ENCODE data around the gene FASTKD3. TPM values are rescaled to one million over a fixed set of nuclear protein-coding genes. Genes with fewer than 3 reads are reported as not detected.

FASTKD3 gene
- total and polyA plus RNA-seq, 4 experiments from 2014 or later = 11.1 to 17.6 (median 12.6) TPM

DNA sequence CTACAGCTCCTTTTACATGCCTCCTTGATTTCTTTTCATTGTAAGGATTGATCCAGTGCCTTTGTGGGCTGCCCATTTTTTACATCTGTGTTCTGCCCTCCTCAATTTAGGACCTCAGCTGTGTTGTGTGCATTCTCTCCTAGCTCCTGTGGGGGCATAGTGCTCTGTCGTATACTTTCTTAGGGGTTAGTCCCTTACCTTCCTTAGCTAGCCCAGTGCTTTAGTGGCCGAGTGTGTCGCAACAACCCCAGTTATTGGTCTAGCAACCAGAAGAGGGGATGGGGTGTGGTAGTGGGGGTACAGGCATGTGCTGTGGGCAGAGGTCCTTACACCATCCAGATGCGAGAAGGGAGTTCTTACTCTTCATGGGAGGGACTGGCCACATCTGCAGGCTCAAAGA, 12.3 kb upstream of the FASTKD3 start:
- no peaks in the 10 kb centered on the region for H3K27me3 ChIP-seq (ENCODE audit: insufficient read depth, low read length)
- ChIA-PET POLR2A (ENCODE audit: partially characterized antibody) (interaction anchor here (1.3 kb wide), 1 partner anchor 12 kb away, joined by 5 read pairs; the partner anchor contains the start of genes FASTKD3 and MTRR), CTCF (ENCODE audit: partially characterized antibody) (interaction anchor here (2.0 kb wide), 1 partner anchor 10 kb away, joined by 5 read pairs; no protein-coding TSS in a partner anchor)
- H3K36me3 Mint-ChIP-seq = peaks cover 58 to 82% of the 10 kb centered on the region in 2 donors
- no peaks in the 10 kb centered on the region for H3K9me3 Mint-ChIP-seq
- intact Hi-C loops (cut with micrococcal nuclease) = no loop called here
- peaks cover 29% of the 10 kb centered on the region for H3K4me1 ChIP-seq (ENCODE audit: insufficient read depth, low read length)
- no peaks in the 10 kb centered on the region for H3K27me3 Mint-ChIP-seq
- DNase-seq = no peak
- H3K4me1 Mint-ChIP-seq = peaks cover 33 to 47% (median 42%) of the 10 kb centered on the region in 4 donors
- H3K4me3 Mint-ChIP-seq = peak overlapping the region in 1 of 8 donors; percentile 49
- no peaks in the 10 kb centered on the region for H3K9me3 ChIP-seq (ENCODE audit: control insufficient read depth in 1 of 2, low read length in 2 of 2)
- peaks cover 72% of the 10 kb centered on the region for H3K36me3 ChIP-seq (ENCODE audit: insufficient read depth, low read length)
- no peak overlapping the region for H3K4me3 ChIP-seq (ENCODE audit: low read length in 2 of 2)
- H3K27ac ChIP-seq (ENCODE audit: low read depth, low read length) = no peak overlapping the region
- peak overlapping the region in 6 of 7 donors; percentile 30 to 88 (median 81) for H3K27ac Mint-ChIP-seq

DNA sequence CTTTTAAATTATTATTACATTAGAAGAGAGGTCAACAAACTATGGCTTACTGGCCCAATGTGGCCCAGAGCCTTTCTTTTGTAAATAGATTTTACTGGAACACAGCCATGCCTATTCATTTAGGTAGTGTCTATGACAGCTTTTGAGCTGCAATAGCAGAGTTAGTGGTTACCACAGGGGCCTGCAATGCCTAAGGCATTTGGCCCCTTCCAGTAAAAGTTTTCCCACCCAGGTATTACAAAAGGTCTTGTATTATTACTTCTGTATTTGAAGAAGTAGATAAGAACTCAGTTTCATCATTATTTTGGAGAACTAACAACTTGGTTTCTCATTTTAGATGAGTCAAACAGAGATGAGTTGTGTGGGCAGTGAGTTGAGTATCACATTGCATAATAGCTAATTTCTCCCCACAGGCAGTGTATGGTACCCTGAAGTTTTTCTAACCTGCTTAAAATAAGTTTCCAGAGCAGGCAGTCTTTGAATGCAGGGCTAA, 9.6 kb upstream of the FASTKD3 start:
- ChIA-PET POLR2A (ENCODE audit: partially characterized antibody) (interaction anchor here (0.9 kb wide), 1 partner anchor 9 kb away, joined by 3 read pairs; no protein-coding TSS in a partner anchor), CTCF (ENCODE audit: partially characterized antibody) (interaction anchor here (0.8 to 1.7 kb wide), 2 partner anchors 9 to 20 kb away, joined by 3 to 7 read pairs; no protein-coding TSS in a partner anchor)
- peaks cover 44% of the 10 kb centered on the region for H3K4me1 ChIP-seq (ENCODE audit: insufficient read depth, low read length)
- peaks cover 65 to 81% of the 10 kb centered on the region in 2 donors for H3K36me3 Mint-ChIP-seq
- no peaks in the 10 kb centered on the region for H3K9me3 ChIP-seq (ENCODE audit: control insufficient read depth in 1 of 2, low read length in 2 of 2)
- no peak overlapping the region for H3K4me3 ChIP-seq (ENCODE audit: low read length in 2 of 2)
- H3K27me3 Mint-ChIP-seq = no peaks in the 10 kb centered on the region
- peak overlapping the region in 6 of 7 donors; percentile 18 to 74 (median 39) for H3K27ac Mint-ChIP-seq
- peaks cover 44 to 67% (median 57%) of the 10 kb centered on the region in 4 donors for H3K4me1 Mint-ChIP-seq
- DNase-seq = no peak
- no peaks in the 10 kb centered on the region for H3K9me3 Mint-ChIP-seq
- no peak overlapping the region for H3K4me3 Mint-ChIP-seq
- H3K36me3 ChIP-seq (ENCODE audit: insufficient read depth, low read length) = peaks cover 64% of the 10 kb centered on the region
- no peak overlapping the region for H3K27ac ChIP-seq (ENCODE audit: low read depth, low read length)
- intact Hi-C loops (cut with micrococcal nuclease) = no loop called here
- H3K27me3 ChIP-seq (ENCODE audit: insufficient read depth, low read length) = no peaks in the 10 kb centered on the region

DNA sequence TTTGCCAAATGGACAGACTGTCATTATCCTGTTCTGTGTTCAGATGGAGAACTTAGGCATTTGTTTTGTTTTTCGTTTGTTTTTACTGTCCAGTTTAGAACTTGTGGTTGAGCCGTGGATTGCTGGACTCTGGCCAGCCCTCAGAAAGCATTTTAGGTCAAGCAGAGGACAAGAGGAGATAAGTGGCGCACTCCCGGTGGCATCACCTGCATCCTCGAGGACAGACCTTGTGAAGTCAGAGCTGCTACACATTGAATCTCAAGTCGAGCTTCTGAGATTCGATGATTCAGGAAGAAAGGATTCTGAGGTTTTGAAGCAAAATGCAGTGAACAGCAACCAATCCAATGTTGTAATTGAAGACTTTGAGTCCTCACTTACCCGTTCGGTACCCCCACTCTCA, 9.0 kb upstream of the FASTKD3 start:
- Histone ChIP-seq H3K27ac (ENCODE audit: low read depth, low read length) (no peak overlapping the region), H3K4me1 (ENCODE audit: insufficient read depth, low read length) (peaks cover 50% of the 10 kb centered on the region), H3K36me3 (ENCODE audit: insufficient read depth, low read length) (peaks cover 59% of the 10 kb centered on the region), H3K4me3 (ENCODE audit: low read length in 2 of 2) (no peak overlapping the region), H3K27me3 (ENCODE audit: insufficient read depth, low read length) (no peaks in the 10 kb centered on the region), H3K9me3 (ENCODE audit: control insufficient read depth in 1 of 2, low read length in 2 of 2) (no peaks in the 10 kb centered on the region)
- DNase-seq = no peak
- ChIA-PET POLR2A (ENCODE audit: partially characterized antibody) (interaction anchor here (0.9 kb wide), 1 partner anchor 8 kb away, joined by 3 read pairs; no protein-coding TSS in a partner anchor), CTCF (ENCODE audit: partially characterized antibody) (interaction anchor here (0.8 to 1.9 kb wide), 4 partner anchors 9 to 632 kb away, joined by 3 to 7 read pairs (median 4); no protein-coding TSS in a partner anchor)
- H3K4me1 Mint-ChIP-seq = peaks cover 48 to 73% (median 61%) of the 10 kb centered on the region in 4 donors
- no peaks in the 10 kb centered on the region for H3K9me3 Mint-ChIP-seq
- intact Hi-C loops (cut with micrococcal nuclease) = no loop called here
- no peaks in the 10 kb centered on the region for H3K27me3 Mint-ChIP-seq
- peaks cover 59 to 75% of the 10 kb centered on the region in 2 donors for H3K36me3 Mint-ChIP-seq
- peak overlapping the region in 1 of 8 donors; percentile 15 for H3K4me3 Mint-ChIP-seq
- H3K27ac Mint-ChIP-seq = peak overlapping the region; percentile 25 to 74 (median 57)

DNA sequence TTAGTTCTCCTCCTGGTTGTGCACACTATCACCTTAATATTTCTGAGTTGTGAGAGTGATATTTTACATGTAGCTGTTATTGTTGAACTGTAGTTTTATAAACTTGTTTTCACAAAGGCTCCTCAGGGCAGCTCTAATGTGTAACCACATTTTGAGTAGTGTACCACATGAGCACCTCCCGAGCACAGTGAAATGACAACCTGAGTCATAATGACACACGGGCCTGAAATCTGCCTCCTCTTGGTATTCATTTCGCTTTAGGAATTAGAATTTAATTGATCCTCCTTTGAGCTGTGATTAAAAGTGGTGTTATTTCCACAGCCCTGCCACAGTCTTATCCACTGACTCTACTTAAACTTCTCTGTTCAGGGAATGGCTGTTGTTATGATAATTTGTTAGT, 8.0 kb upstream of the FASTKD3 start:
- Histone ChIP-seq H3K9me3 (ENCODE audit: control insufficient read depth in 1 of 2, low read length in 2 of 2) (no peaks in the 10 kb centered on the region), H3K4me1 (ENCODE audit: insufficient read depth, low read length) (peaks cover 60% of the 10 kb centered on the region), H3K27ac (ENCODE audit: low read depth, low read length) (peak overlapping the region; percentile 5), H3K4me3 (ENCODE audit: low read length in 2 of 2) (no peak overlapping the region), H3K27me3 (ENCODE audit: insufficient read depth, low read length) (no peaks in the 10 kb centered on the region), H3K36me3 (ENCODE audit: insufficient read depth, low read length) (peaks cover 51% of the 10 kb centered on the region)
- Mint-ChIP-seq H3K27ac (peak overlapping the region in 6 of 7 donors; percentile 7 to 59 (median 47)), H3K27me3 (no peaks in the 10 kb centered on the region), H3K4me1 (peaks cover 54 to 79% (median 68%) of the 10 kb centered on the region in 4 donors), H3K36me3 (peaks cover 53 to 67% of the 10 kb centered on the region in 2 donors), H3K9me3 (no peaks in the 10 kb centered on the region), H3K4me3 (peak overlapping the region in 2 of 8 donors; percentile 1 to 66)
- ChIA-PET POLR2A (ENCODE audit: partially characterized antibody) (interaction anchor here (0.9 to 1.0 kb wide), 2 partner anchors 9 kb away, joined by 3 read pairs; no protein-coding TSS in a partner anchor), CTCF (ENCODE audit: partially characterized antibody) (interaction anchor here (0.9 to 6.4 kb wide), 5 partner anchors 10 to 631 kb away, joined by 3 to 58 read pairs (median 4); no protein-coding TSS in a partner anchor)
- intact Hi-C loops (cut with micrococcal nuclease) = no loop called here
- DNase-seq = no peak

DNA sequence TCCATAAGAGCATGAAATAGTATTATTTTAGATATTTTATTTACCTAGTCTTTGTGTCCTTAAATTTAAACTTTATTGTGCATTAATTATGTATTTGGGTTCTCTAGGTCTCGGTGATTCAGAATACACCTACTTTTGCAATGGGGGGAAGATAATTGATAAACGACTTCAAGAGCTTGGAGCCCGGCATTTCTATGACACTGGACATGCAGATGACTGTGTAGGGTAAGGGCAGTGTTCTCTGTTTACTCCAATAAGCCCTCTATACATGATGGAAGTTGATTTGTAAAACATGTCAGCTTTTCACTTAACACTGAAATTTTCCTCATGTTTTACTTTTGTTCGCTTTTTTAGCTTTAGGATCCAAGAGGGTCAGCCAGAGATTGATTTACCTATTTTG, 6.3 kb upstream of the FASTKD3 start:
- CTCF ChIA-PET (ENCODE audit: partially characterized antibody) = interaction anchor here (3.4 to 6.4 kb wide), 3 partner anchors 12 to 23 kb away, joined by 12 to 58 read pairs (median 45); partner anchors contain the start of gene CFAP90

DNA sequence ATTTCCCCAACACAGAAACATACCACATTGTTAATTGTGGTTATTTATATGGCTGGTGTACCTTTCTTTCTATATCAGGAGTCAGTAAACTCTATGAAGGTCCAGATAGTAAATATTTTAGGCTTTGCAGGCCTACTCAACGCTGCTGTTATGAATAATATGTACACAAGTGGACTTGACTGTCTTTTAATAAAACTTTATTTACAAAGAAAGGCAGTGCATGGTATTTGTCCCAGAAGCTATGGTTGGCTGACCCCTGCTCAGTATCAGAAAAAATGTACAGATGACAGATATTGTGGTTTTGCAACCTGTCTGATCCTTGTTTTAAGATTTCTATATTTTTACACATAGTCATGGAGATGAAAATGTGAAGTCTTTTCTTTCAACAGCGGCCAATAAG, 5.8 kb upstream of the FASTKD3 start:
- H3K4me1 Mint-ChIP-seq = peaks cover 63 to 87% (median 77%) of the 10 kb centered on the region in 4 donors
- ChIA-PET CTCF (ENCODE audit: partially characterized antibody) (interaction anchor here (3.4 to 6.4 kb wide), 3 partner anchors 12 to 23 kb away, joined by 12 to 58 read pairs (median 45); partner anchors contain the start of gene CFAP90), POLR2A (ENCODE audit: partially characterized antibody) (interaction anchor here (0.9 kb wide), 1 partner anchor 12 kb away, joined by 3 read pairs; no protein-coding TSS in a partner anchor)
- peak overlapping the region in 2 of 7 donors; percentile 19 to 90 for H3K27ac Mint-ChIP-seq
- Histone ChIP-seq H3K9me3 (ENCODE audit: control insufficient read depth in 1 of 2, low read length in 2 of 2) (no peaks in the 10 kb centered on the region), H3K27ac (ENCODE audit: low read depth, low read length) (no peak overlapping the region), H3K4me3 (ENCODE audit: low read length in 2 of 2) (no peak overlapping the region), H3K27me3 (ENCODE audit: insufficient read depth, low read length) (no peaks in the 10 kb centered on the region), H3K4me1 (ENCODE audit: insufficient read depth, low read length) (peaks cover 82% of the 10 kb centered on the region), H3K36me3 (ENCODE audit: insufficient read depth, low read length) (peaks cover 31% of the 10 kb centered on the region)
- H3K9me3 Mint-ChIP-seq = no peaks in the 10 kb centered on the region
- no peak overlapping the region for H3K4me3 Mint-ChIP-seq
- DNase-seq = no peak
- peaks cover 39 to 57% of the 10 kb centered on the region in 2 donors for H3K36me3 Mint-ChIP-seq
- no peaks in the 10 kb centered on the region for H3K27me3 Mint-ChIP-seq
- intact Hi-C loops (cut with micrococcal nuclease) = no loop called here

More for the DNA sequence above, 6.3 kb upstream of the FASTKD3 start:
- Histone ChIP-seq H3K27me3 (ENCODE audit: insufficient read depth, low read length) (no peaks in the 10 kb centered on the region), H3K27ac (ENCODE audit: low read depth, low read length) (no peak overlapping the region), H3K9me3 (ENCODE audit: control insufficient read depth in 1 of 2, low read length in 2 of 2) (no peaks in the 10 kb centered on the region), H3K4me1 (ENCODE audit: insufficient read depth, low read length) (peaks cover 77% of the 10 kb centered on the region), H3K4me3 (ENCODE audit: low read length in 2 of 2) (no peak overlapping the region), H3K36me3 (ENCODE audit: insufficient read depth, low read length) (peaks cover 36% of the 10 kb centered on the region)
- H3K36me3 Mint-ChIP-seq = peaks cover 39 to 58% of the 10 kb centered on the region in 2 donors
- no peaks in the 10 kb centered on the region for H3K9me3 Mint-ChIP-seq
- peaks cover 60 to 82% (median 73%) of the 10 kb centered on the region in 4 donors for H3K4me1 Mint-ChIP-seq
- no peaks in the 10 kb centered on the region for H3K27me3 Mint-ChIP-seq
- H3K4me3 Mint-ChIP-seq = no peak overlapping the region
- no peak for DNase-seq
- peak overlapping the region in 3 of 7 donors; percentile 9 to 90 (median 30) for H3K27ac Mint-ChIP-seq
- intact Hi-C loops (cut with micrococcal nuclease) = no loop called here
- POLR2A ChIA-PET (ENCODE audit: partially characterized antibody) = interaction anchor here (0.9 kb wide), 1 partner anchor 12 kb away, joined by 3 read pairs; no protein-coding TSS in a partner anchor

DNA sequence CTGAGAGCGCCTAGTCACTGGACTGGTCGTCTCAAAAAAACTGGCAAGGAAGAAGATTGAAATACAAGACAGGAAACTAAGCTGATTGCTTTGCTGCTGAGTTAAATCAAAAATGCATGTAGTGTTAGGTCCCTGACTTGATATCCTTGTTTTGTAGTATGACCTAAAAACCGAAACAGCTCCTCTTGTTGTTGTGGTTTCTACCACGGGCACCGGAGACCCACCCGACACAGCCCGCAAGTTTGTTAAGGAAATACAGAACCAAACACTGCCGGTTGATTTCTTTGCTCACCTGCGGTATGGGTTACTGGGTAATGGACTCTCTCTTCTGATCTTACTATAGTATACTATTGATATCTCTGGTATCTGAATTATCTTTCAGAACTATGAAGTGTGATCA, 4.4 kb upstream of the FASTKD3 start:
- Mint-ChIP-seq H3K36me3 (peaks cover 35 to 53% of the 10 kb centered on the region in 2 donors), H3K27me3 (no peaks in the 10 kb centered on the region), H3K4me3 (peak overlapping the region; percentile 76 to 97 (median 83)), H3K4me1 (peaks cover 59 to 88% (median 74%) of the 10 kb centered on the region in 4 donors), H3K9me3 (peaks cover 0 to 2% (median 0%) of the 10 kb centered on the region in 8 donors), H3K27ac (peak overlapping the region; percentile 90 to 97 (median 93))
- Histone ChIP-seq H3K4me1 (ENCODE audit: insufficient read depth, low read length) (peaks cover 75% of the 10 kb centered on the region), H3K9me3 (ENCODE audit: control insufficient read depth in 1 of 2, low read length in 2 of 2) (no peaks in the 10 kb centered on the region), H3K27ac (ENCODE audit: low read depth, low read length) (peak overlapping the region; percentile 65), H3K27me3 (ENCODE audit: insufficient read depth, low read length) (no peaks in the 10 kb centered on the region), H3K36me3 (ENCODE audit: insufficient read depth, low read length) (peaks cover 24% of the 10 kb centered on the region), H3K4me3 (ENCODE audit: low read length in 2 of 2) (peak overlapping the region in 1 of 2 donors; percentile 58)
- ChIA-PET CTCF (ENCODE audit: partially characterized antibody) (interaction anchor here (1.2 to 6.4 kb wide), 4 partner anchors 11 to 21 kb away, joined by 3 to 58 read pairs (median 28); partner anchors contain the start of gene CFAP90), POLR2A (ENCODE audit: partially characterized antibody) (interaction anchor here (0.7 to 2.9 kb wide), 4 partner anchors 14 to 1666 kb away, joined by 3 to 13 read pairs (median 6); no protein-coding TSS in a partner anchor)
- DNase-seq = peak; percentile 47 to 56 (median 53)
- intact Hi-C loops (cut with micrococcal nuclease) = loop anchor here (1.0 kb wide), 1 partner anchor 14 kb away; no protein-coding TSS in a partner anchor
